Myocyte (in vitro differentiated cells): ENCODE results near the gene DDIT4. TPM values are rescaled to one million over a fixed set of nuclear protein-coding genes. Genes with fewer than 3 reads are reported as not detected.
"Not testable (repeated sequence)": the region's sequence is repeated elsewhere in the genome, so short reads cannot be mapped to it uniquely, and the experiment has no call there.

Source experiments
- DNase-seq: peaks from one replicate; pipeline ENCODE4 v3.0.0-alpha.2; 2012; ENCODE audit warnings: low read depth
- total RNA-seq: library from RNA; depleted of rRNA; stranded (reverse); fragments of >200 nt; gene quantifications from 2 replicates; pipeline ENCODE4 v1.2.3, GENCODE V29; 2014

Gene DDIT4
- total RNA-seq, 1 donor from 2014 or later, result 97.0 TPM

GRCh38 chr10:72249176-72249862 is 24.4 kb upstream of the DDIT4 start:
- not testable (repeated sequence) for DNase-seq

- no peak for DNase-seq
Observed at GRCh38 chr10:72250666-72251065, 23.1 kb upstream of the DDIT4 start.

- no peak for DNase-seq
Observed at GRCh38 chr10:72251635-72252034, 22.1 kb upstream of the DDIT4 start.

- DNase-seq, result no peak
Observed at GRCh38 chr10:72252972-72253371, 20.8 kb upstream of the DDIT4 start.

GRCh38 chr10:72253578-72253977 is 20.1 kb upstream of the DDIT4 start:
- DNase-seq, result no peak

- DNase-seq, result peak; percentile 72
Observed at GRCh38 chr10:72254813-72255568, 18.7 kb upstream of the DDIT4 start.

GRCh38 chr10:72255977-72256729 is 17.6 kb upstream of the DDIT4 start:
- DNase-seq, result no peak

GRCh38 chr10:72257051-72257892 is 16.5 kb upstream of the DDIT4 start:
- DNase-seq, result no peak

- no peak for DNase-seq
Observed at GRCh38 chr10:72258617-72259016, 15.1 kb upstream of the DDIT4 start.

- no peak for DNase-seq
Observed at GRCh38 chr10:72259491-72260238, 14.1 kb upstream of the DDIT4 start.

GRCh38 chr10:72260239-72260975 is 13.3 kb upstream of the DDIT4 start:
- peak; percentile 79 for DNase-seq

GRCh38 chr10:72260976-72261783 is 12.5 kb upstream of the DDIT4 start:
- no peak for DNase-seq

- no peak for DNase-seq
Observed at GRCh38 chr10:72261784-72262404, 11.8 kb upstream of the DDIT4 start.

- DNase-seq, result no peak
Observed at GRCh38 chr10:72263613-72264241, 10.0 kb upstream of the DDIT4 start.

GRCh38 chr10:72264536-72264935 is 9.2 kb upstream of the DDIT4 start:
- DNase-seq, result no peak

- DNase-seq, result no peak
Observed at GRCh38 chr10:72265508-72265907, 8.2 kb upstream of the DDIT4 start.

GRCh38 chr10:72265990-72266865 is 7.5 kb upstream of the DDIT4 start:
- no peak for DNase-seq
